CD14-positive monocyte (primary cell): Measurements from ENCODE around the gene ZCCHC14. TPM values are rescaled to one million over a fixed set of nuclear protein-coding genes. Genes with fewer than 3 reads are reported as not detected.

Experiments used
- DNase-seq, 3 donors: peaks; one replicate each; pipeline ENCODE4 v3.0.0-alpha.2; 2011 to 2022
- H2AFZ ChIP-seq: 2 replicates; pipeline ENCODE4 v1.6.0; 2012; ENCODE audit warnings: mild to moderate bottlenecking, low read depth, low read length, inconsistent platforms; ENCODE audit not compliant: insufficient read depth, poor library complexity, severe bottlenecking
- H3K27ac ChIP-seq, 2 donors: 1 replicate in 1 of 2; 2 replicates in 1 of 2; pipeline ENCODE4 v1.5.1; 2012 to 2013; ENCODE audit warnings: low read length in 2 of 2, control low read depth in 1 of 2, inconsistent platforms in 1 of 2, low read depth in 1 of 2, mild to moderate bottlenecking in 1 of 2
- H3K27me3 ChIP-seq, 2 donors: one replicate each; pipeline versions ENCODE4 v1.6.0 to v1.6.1; 2011 to 2013; ENCODE audit warnings: low read length in 2 of 2; ENCODE audit not compliant: control insufficient read depth in 2 of 2, insufficient read depth in 2 of 2
- H3K36me3 ChIP-seq, 2 donors: replicated peaks in 1 of 2; 1 replicate in 1 of 2; 2 replicates in 1 of 2; pipeline versions ENCODE4 v1.5.1 to v1.6.1; 2012 to 2013; ENCODE audit warnings: low read length in 2 of 2, control low read depth in 1 of 2, inconsistent platforms in 1 of 2, mild to moderate bottlenecking in 1 of 2; ENCODE audit not compliant: insufficient read depth in 2 of 2, control insufficient read depth in 1 of 2
- H3K4me1 ChIP-seq, 2 donors: 1 replicate in 1 of 2; 2 replicates in 1 of 2; pipeline versions ENCODE4 v1.5.1 to v1.6.1; 2012 to 2013; ENCODE audit warnings: low read length in 2 of 2, control low read depth in 1 of 2, inconsistent platforms in 1 of 2, mild to moderate bottlenecking in 1 of 2, moderate library complexity in 1 of 2; ENCODE audit not compliant: insufficient read depth in 2 of 2, control insufficient read depth in 1 of 2
- H3K4me2 ChIP-seq: replicated peaks from 2 replicates; pipeline ENCODE3; 2012; ENCODE audit warnings: low read length, moderate library complexity, mild to moderate bottlenecking; ENCODE audit not compliant: poor library complexity, severe bottlenecking; ENCODE audit errors: extremely low read depth
- H3K4me3 ChIP-seq, 3 experiments: fragments of 200-600 bp in 1 of 3; sonication (generic) in 1 of 3; replicated peaks in 1 of 3; 1 replicate in 2 of 3; 2 replicates in 1 of 3; pipeline ENCODE4 v1.5.1; 2011 to 2013; ENCODE audit warnings: low read length in 3 of 3, mild to moderate bottlenecking in 3 of 3, control low read depth in 2 of 3, low read depth in 2 of 3, inconsistent platforms in 1 of 3, moderate library complexity in 1 of 3
- H3K79me2 ChIP-seq: 2 replicates; pipeline ENCODE4 v1.6.0; 2012; ENCODE audit warnings: mild to moderate bottlenecking, control low read depth, inconsistent platforms, low read length, moderate library complexity; ENCODE audit not compliant: insufficient read depth
- H3K9ac ChIP-seq: 2 replicates; pipeline ENCODE4 v1.6.0; 2017; ENCODE audit warnings: low read length, mild to moderate bottlenecking; ENCODE audit not compliant: insufficient read depth, poor library complexity, severe bottlenecking
- H3K9me3 ChIP-seq, 2 donors: replicated peaks in 1 of 2; 1 replicate in 1 of 2; 2 replicates in 1 of 2; pipeline versions ENCODE4 v1.5.1 to v1.6.1; 2012 to 2013; ENCODE audit warnings: low read length in 2 of 2, control low read depth in 1 of 2; ENCODE audit not compliant: control insufficient read depth in 1 of 2, insufficient read depth in 1 of 2
- H4K20me1 ChIP-seq: 2 replicates; pipeline ENCODE4 v1.6.0; 2012; ENCODE audit warnings: mild to moderate bottlenecking, low read length, control low read depth, moderate library complexity; ENCODE audit not compliant: insufficient read depth
- H3K27ac Mint-ChIP-seq, 7 donors: one replicate each; pipeline ENCODE4 v1.8.0; 2020; ENCODE audit warnings: mild to moderate bottlenecking in 7 of 7, mixed read lengths in 7 of 7, moderate library complexity in 6 of 7, inconsistent platforms in 2 of 7
- H3K27me3 Mint-ChIP-seq, 3 donors: one replicate each; pipeline ENCODE4 v1.8.0; 2021 to 2022; ENCODE audit warnings: low read depth in 3 of 3, mild to moderate bottlenecking in 3 of 3, mixed read lengths in 3 of 3, moderate library complexity in 3 of 3, inconsistent platforms in 1 of 3
- H3K36me3 Mint-ChIP-seq, 2 donors: one replicate each; pipeline ENCODE4 v1.8.0; 2020; ENCODE audit warnings: mixed read lengths in 2 of 2, inconsistent platforms in 1 of 2, mild to moderate bottlenecking in 1 of 2
- H3K4me1 Mint-ChIP-seq: one replicate; pipeline ENCODE4 v1.8.0; 2020; ENCODE audit warnings: mild to moderate bottlenecking, mixed read lengths
- H3K4me3 Mint-ChIP-seq, 2 donors: one replicate each; pipeline ENCODE4 v1.8.0; 2020; ENCODE audit warnings: mild to moderate bottlenecking in 2 of 2, mixed read lengths in 2 of 2, moderate library complexity in 1 of 2
- H3K9me3 Mint-ChIP-seq, 7 donors: one replicate each; pipeline ENCODE4 v1.8.0; 2020 to 2022; ENCODE audit warnings: mixed read lengths in 7 of 7, mild to moderate bottlenecking in 6 of 7, moderate library complexity in 6 of 7, inconsistent platforms in 2 of 7
- CTCF ChIP-seq: fragments of 200-600 bp; IDR thresholded peaks from one replicate; pipeline ENCODE4 v1.8.0; 2022; ENCODE audit warnings: antibody characterized with exemption, mild to moderate bottlenecking
- WGBS: methylation state at CpG from one replicate; pipeline ENCODE4 v1.1.5; 2013; ENCODE audit warnings: missing lambda C conversion rate; ENCODE audit not compliant: insufficient coverage; 5-methylcytosine and 5-hydroxymethylcytosine counted together
- intact Hi-C, 2 donors: fragments of 100-400 bp; cut with micrococcal nuclease; formaldehyde crosslinking; loops; one replicate each; pipeline versions ENCODE4 v1.15.0 to v1.15.1; 2023
- polyA plus RNA-seq, 3 donors: library from polyadenylated mRNA; depleted of rRNA in 1 of 3; unstranded in 2 of 3; stranded (reverse) in 1 of 3; fragments of 300-500 nt in 2 of 3; fragments of >200 nt in 1 of 3; fragmentation: Illumina TruSeq in 2 of 3; gene quantifications; 1 replicate in 2 of 3; 2 replicates in 1 of 3; pipeline ENCODE4 v1.2.3, GENCODE V29; 2012 to 2021

Gene ZCCHC14
- polyA plus RNA-seq, 3 donors, result 0.11 to 4.0 (median 0.22) TPM

GRCh38 chr16:87391324-87391949 lies 101.4 kb downstream of the ZCCHC14 start:
- intact Hi-C loops, result loop anchor here in 1 of 2 donors (5.0 kb wide), 1 partner anchor 74 kb away; the partner anchor contains the start of gene C16orf95
- H3K4me1 ChIP-seq, result peaks cover 48 to 62% of the 10 kb centered on the region in 2 donors
- peaks cover 18 to 21% of the 10 kb centered on the region in 2 donors for H3K36me3 Mint-ChIP-seq

More at GRCh38 chr16:87391324-87391949, 101.4 kb downstream of the ZCCHC14 start:
- Histone ChIP-seq H3K27me3 (no peaks in the 10 kb centered on the region), H3K9me3 (no peaks in the 10 kb centered on the region), H3K79me2 (peaks cover 39% of the 10 kb centered on the region), H3K4me2 (peak overlapping the region; percentile 68), H3K27ac (peak overlapping the region; percentile 87 to 99), H4K20me1 (peaks cover 38% of the 10 kb centered on the region), H3K36me3 (no peaks in the 10 kb centered on the region), H3K4me3 (peak overlapping the region; percentile 41 to 95 (median 51)), H2AFZ (peak overlapping the region; percentile 22), H3K9ac (peak overlapping the region; percentile 97)
- peak overlapping the region; percentile 96 to 100 (median 98) for H3K27ac Mint-ChIP-seq
- 8% methylated on average over 33 of the region's 44 CpGs for WGBS
- DNase-seq, result peak; percentile 80 to 87 (median 85)
- H3K27me3 Mint-ChIP-seq, result peaks cover 0 to 2% (median 1%) of the 10 kb centered on the region in 3 donors
- peak overlapping the region; percentile 82 to 89 for H3K4me3 Mint-ChIP-seq
- H3K9me3 Mint-ChIP-seq, result peaks cover 0 to 1% (median 0%) of the 10 kb centered on the region in 7 donors
- peaks cover 55% of the 10 kb centered on the region for H3K4me1 Mint-ChIP-seq
- TF ChIP-seq CTCF, result no peak
